Measurements from ENCODE around the gene UHRF2. TPM values are rescaled to one million over a fixed set of nuclear protein-coding genes. Genes with fewer than 3 reads are reported as not detected.
"Not testable (repeated sequence)": the region's sequence is repeated elsewhere in the genome, so short reads cannot be mapped to it uniquely, and the experiment has no call there.

Gene UHRF2
- total RNA-seq, 1 donor from 2014 or later = 16.4 TPM

DNA sequence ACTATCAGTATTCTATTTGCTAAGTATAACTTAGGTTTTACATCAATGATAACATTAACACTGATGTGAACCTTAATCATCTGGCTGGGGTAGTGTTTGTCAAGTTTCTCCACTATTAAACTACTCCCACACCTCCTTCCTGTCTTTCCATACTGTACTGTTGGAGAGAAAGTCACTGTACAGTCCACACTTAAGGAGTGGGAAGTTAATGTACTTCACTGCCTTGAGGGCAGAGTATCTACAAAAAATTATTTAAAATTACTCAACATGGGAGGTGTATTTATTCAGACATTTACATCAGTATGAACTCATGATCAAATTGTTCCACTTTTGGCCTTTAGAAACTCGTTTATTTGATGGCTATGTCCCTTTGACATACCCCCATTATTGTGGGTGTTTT lies 11.9 kb downstream of the UHRF2 start:
- intact Hi-C loops (cut with DNase I) = no loop called here

DNA sequence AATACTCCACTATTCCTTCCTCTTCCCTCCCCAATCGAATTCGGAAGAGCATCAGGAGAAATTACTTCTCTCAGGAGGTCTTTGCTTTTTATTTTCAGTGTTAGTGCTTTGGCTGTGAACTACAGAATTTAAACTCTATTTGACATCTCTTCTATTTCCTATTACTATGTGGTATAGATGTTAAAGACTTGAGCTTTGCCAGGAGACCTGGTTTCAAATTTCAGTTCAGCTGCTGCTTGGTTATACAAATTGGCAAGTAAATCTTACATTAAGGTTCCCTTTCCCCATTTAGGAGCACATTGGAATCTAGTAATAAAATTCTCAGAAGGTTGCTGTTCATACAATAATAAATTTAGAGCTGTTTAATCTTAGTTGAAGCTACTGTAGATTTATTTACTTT lies 13.1 kb downstream of the UHRF2 start:
- ATAC-seq (ENCODE audit: poor library complexity) (no peak), DNase-seq (no peak)
- intact Hi-C loops (cut with DNase I) = no loop called here

More for the DNA sequence above, 11.9 kb downstream of the UHRF2 start:
- no peak for ATAC-seq (ENCODE audit: poor library complexity)
- DNase-seq = no peak

DNA sequence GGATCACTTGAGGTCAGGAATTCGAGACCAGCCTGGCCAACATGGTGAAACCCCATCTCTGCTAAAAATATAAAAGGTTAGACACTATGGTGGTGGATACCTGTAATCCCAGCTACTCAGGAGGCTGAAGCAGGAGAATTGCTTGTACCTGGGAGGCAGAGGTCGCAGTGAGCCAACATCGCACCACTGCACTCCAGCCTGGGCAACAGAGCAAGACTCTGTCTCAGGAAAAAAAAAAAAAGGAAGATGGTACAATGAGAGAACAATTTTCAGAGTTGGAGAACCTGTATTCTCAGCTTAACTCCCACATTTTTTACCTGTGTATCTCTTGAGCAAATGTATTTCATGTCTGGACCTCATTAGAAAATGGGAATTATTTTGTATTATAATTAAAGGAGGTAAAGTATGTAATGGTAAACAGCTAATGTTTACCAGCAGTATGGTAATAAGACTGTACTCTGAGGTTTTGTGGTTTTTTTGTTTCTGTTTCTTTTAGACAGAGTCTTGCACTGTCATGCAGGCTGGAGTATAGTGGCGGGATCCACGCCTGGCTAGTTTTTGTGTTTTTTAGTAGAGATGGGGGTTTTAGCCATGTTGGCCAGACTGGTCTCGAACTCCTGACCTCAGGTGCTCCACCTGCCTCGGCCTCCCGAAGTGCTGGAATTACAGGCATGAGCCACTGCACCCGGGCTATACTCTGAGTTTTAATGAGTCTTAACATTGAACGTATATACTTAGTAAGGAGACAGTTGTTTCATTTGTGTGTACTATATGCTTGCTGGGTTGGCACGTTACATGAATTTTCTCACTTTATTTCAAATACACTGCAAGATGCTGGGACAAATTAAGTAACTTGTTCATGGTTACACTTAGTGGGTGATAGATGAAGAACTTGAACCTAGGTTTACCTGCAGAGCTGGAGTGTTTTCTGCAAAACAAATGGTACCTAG lies 16.2 kb downstream of the UHRF2 start:
- intact Hi-C loops (cut with DNase I) = no loop called here
- DNase-seq = no peak
- ATAC-seq (ENCODE audit: poor library complexity) = no peak

DNA sequence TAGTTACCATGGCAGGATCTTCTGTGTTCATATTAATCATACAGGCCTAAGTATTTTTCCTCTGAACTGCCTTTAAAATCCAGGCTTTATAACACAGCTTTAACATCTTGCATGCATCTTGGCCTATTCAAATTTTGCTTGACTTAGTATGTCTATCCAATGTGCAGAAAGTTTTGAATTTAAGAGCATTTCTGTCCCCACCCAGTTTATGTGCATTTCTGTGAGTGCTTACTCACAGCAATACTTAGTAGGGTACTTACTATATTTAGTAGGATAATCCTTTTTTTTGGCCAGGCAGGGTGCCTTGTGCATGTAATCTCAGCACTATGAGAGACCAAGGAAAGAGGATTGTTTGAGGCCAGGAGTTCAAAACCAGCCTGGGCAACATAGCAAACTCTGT lies 18.0 kb downstream of the UHRF2 start:
- intact Hi-C loops (cut with DNase I) = no loop called here
- ATAC-seq (ENCODE audit: poor library complexity) (no peak), DNase-seq (no peak)

DNA sequence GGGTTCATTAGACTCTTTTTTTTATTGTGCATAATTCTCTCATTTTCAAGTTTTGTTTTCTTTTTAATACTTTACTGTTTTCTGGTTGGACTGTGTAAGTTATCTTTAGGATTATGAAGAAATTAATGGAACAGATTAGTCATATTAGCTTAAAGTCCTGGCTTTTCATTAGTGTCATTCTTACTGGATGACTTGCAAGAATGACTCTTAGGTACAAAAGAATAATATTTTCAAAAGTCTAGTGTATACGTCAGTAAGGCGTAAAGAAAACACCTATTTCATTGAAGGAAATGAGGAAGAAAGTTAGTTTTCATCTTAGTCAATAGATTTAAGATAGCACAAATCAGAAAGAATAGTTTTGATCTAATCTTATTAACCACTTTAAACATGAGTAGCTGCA lies 20.4 kb downstream of the UHRF2 start:
- ATAC-seq (ENCODE audit: poor library complexity) (no peak), DNase-seq (no peak)
- intact Hi-C loops (cut with DNase I) = no loop called here

DNA sequence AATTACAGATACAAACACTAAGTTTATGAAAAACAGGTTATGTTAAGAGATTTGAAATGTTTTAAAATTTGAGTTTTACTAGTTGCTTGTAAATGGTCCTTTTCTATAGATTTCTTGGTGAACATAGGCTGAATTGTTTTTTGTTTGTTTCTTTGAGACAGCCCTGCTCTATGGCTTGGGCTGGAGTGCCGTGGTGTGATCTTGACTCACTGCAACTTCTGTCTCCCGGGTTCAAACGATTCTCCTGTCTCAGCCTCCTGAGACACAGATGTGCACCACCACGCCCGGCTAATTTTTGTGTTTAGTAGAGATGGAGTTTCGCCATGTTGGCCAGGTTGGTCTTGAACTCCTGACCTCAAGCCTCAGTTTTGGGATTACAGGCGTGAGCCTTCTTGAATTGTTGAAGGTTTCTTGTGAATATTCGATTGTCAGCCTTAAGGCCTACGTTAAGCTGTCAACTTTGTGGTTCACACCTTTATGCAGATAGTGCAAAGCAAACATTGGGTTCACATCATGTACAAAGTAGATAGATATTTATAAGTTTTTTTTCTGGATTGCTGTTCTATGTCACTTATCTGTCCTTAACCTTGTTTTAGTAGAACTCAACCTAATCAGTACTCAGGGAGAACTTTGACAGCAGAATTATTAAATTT lies 26.2 kb downstream of the UHRF2 start:
- no peak for DNase-seq
- intact Hi-C loops (cut with DNase I) = no loop called here
- no peak for ATAC-seq (ENCODE audit: poor library complexity)

DNA sequence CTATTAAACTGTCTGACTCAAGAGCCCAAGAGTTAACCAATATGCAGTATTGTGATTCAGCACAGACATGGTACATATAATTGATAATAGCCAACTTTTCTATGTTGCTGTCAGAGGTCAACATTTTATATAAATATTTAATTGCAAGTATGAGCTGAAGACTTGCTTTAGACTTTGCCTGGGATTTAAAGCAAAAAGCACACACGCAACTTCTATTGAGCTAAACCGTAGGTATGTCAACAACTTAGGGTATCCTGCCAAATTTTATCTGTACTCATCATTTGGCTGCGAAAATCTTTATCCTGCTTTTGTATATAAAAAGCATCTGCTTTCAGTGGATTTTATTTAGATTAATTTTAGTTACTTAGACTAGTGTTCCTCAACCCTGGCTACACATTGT lies 27.4 kb downstream of the UHRF2 start:
- ATAC-seq (ENCODE audit: poor library complexity) = no peak
- intact Hi-C loops (cut with DNase I) = no loop called here
- no peak for DNase-seq

DNA sequence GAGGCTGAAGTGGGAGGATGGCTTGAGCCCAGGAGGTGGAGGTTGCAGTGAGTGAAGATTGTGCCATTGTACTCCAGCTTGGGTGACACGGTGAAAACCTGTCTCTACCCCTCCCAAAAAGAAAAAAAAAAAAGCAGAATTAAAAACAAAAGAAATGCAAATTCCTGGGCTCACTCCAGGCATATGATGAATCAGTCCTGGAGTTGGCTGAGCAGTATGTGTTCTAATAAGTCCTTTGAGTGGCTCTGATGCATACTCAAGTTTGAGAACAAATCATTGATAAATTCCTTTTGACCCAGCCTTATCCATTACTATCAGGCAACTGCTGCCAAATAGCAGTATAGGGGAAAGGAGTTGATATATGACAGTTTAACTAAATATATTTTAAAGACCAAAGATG lies 28.3 kb downstream of the UHRF2 start:
- ATAC-seq (ENCODE audit: poor library complexity) (no peak), DNase-seq (no peak)
- intact Hi-C loops (cut with DNase I) = no loop called here

DNA sequence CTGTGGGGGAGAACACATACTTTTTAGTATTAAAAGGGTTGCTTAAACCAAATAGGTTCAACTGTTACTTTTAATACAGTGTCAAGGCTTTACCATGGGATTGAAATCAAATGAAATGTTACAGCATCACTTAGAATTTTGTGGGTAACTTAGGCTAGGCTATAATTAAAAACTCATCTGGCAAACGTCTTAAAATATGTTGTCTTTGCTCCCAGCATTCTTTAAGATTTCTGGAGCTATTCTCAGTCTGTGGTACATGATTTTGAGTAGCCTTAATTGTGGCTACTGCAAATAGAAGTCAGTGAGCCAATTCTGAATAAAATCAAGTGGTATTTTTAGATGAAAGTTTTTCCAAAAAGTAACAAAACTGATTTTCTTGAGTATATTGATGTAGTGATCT lies 30.7 kb downstream of the UHRF2 start:
- no peak for ATAC-seq (ENCODE audit: poor library complexity)
- intact Hi-C loops (cut with DNase I) = no loop called here
- no peak for DNase-seq

DNA sequence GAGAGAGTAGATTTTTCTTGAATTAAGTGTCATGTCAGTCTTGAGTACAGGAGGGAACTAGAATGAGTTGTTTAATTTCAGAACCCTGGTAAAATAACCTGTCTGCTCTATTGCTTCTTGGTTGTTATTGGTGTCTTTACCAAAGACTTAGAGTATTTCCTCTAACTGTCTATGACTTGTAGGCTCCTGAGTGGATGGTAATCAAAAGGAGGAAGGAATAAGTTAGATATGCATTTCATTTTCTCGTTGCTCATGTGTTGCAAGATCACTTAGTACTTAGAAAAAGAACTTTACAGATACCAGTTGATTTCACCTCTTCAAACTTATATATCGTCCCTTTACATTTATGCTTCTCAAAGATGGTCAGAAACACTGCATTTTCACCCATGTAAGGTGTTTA lies 31.1 kb downstream of the UHRF2 start:
- ATAC-seq (ENCODE audit: poor library complexity) (no peak), DNase-seq (no peak)
- intact Hi-C loops (cut with DNase I) = no loop called here

DNA sequence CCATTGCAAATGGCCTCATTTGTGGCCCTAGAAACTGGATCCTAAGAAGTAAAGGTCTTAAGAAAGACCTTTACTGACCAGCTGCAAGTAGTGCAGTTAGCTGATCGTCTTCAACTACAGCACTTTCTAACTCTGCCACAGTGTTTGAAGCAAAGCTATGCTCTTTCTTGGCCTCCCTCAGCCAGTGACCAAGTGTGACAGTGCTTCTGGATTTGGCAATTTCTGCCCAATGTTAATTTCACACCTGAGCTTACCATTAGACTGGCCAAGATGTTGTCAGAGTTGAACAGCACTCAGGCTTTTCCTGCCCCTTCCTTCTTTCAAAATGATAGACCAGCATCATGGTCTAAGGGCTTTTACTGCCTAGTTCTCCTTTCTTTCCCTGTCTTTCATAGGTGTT lies 36.1 kb downstream of the UHRF2 start:
- DNase-seq (no peak), ATAC-seq (ENCODE audit: poor library complexity) (no peak)
- intact Hi-C loops (cut with DNase I) = no loop called here

DNA sequence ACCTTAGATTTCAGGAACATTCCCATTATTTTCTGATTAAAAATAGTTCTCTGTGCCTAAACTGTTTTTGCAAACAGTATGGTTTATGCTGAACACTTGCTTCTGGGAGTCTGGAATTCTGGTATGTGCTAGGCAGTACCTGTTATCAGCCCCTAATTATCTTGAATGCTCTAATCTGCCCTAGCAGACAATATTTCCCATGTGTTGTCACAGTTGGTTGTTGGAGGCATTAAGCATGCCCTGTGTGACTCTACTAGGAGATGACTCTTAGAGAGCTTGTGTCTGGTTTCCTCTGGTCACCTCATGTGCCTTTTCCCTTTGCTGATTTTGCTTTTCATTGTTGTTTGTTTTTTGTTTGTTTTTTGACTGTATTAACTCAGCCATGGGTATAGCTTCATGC lies 36.6 kb downstream of the UHRF2 start:
- intact Hi-C loops (cut with DNase I) = no loop called here
- no peak for DNase-seq
- ATAC-seq (ENCODE audit: poor library complexity) = peak; percentile 63

DNA sequence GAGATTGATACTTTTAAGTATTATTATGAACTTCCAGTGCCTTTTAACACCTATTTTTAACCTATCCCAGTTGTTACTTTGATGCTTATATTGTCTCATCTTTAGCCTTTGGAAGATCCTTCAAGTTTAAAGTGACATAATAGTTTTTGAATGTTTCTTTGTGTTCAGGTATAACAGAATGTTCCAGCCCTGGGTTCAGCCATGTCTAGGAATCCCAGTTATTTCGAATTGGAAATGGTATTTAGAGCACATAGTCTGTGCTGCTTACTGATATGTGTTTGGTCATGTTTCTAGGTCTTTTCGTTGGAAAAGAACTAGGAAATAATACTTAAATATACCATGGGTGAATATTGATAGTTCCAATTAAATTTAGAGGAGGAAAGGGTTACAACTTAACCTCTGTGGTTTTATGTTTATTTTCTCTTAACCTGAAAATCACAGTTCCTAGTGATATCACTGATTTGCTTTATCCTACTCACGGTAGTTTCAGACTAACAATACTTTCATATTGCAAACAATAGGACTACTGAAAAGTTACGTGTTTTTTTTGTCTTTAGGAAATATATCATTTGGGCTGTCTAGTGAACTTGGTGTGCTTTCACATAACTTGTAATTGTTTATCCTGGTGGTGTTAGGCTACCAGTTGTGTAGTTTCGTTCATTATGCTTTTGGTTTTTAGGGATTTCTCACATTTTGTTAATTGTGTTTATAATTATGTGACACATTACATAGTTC lies 37.8 kb downstream of the UHRF2 start:
- DNase-seq (no peak), ATAC-seq (ENCODE audit: poor library complexity) (no peak)
- intact Hi-C loops (cut with DNase I) = no loop called here

DNA sequence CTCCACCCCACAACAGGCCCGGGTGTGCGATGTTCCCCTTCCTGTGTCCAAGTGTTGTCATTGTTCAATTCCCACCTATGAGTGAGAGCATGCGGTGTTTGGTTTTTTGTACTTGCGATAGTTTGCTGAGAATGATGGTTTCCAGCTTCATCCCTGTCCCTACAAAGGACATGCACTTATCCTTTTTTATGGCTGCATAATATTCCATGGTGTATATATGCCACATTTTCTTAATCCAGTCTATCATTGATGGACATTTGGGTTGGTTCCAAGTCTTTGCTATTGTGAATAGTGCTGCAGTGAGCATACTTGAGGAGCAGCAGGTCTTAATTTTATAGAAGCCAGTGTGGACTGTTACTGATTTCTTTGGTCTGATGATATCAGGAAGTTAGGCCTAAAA lies 42.3 kb downstream of the UHRF2 start:
- DNase-seq; intact Hi-C loops (cut with DNase I); ATAC-seq (ENCODE audit: poor library complexity): not testable (repeated sequence)

DNA sequence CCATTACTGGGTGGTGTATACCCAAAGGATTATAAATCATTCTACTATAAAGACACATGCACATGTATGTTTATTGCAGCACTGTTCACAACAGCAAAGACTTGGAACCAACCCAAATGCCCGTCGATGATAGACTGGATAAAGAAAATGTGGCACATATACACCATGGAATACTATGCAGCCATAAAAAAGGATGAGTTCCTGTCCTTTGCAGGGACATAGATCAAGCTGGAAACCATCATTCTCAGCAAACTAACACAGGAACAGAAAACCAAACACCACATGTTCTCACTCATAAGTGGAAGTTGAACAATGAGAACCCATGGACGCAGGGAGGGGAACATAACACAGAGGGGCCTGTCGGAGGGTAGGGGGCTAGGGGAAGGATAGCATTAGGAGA lies 45.7 kb downstream of the UHRF2 start:
- intact Hi-C loops (cut with DNase I); DNase-seq; ATAC-seq (ENCODE audit: poor library complexity): not testable (repeated sequence)

DNA sequence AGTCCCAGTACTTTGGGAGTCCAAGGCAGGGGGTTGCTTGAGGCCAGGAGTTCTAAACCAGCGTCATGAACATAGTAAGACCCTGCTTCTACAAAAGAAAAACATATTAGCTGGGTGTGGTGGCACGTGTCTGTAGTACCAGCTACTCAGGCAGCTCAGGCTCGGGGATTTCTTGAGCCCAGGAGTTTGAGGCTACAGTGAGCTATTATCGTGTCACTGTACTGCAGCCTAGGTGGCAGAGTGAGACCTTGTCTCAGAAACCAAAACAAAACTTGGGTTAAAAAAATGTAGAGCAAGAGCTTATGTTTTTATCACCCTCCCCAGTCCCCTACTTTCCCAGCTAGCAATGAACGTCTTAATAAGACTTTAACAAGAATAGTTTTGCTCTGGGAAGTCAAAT lies 46.7 kb downstream of the UHRF2 start:
- DNase-seq (no peak), ATAC-seq (ENCODE audit: poor library complexity) (no peak)
- intact Hi-C loops (cut with DNase I) = no loop called here

DNA sequence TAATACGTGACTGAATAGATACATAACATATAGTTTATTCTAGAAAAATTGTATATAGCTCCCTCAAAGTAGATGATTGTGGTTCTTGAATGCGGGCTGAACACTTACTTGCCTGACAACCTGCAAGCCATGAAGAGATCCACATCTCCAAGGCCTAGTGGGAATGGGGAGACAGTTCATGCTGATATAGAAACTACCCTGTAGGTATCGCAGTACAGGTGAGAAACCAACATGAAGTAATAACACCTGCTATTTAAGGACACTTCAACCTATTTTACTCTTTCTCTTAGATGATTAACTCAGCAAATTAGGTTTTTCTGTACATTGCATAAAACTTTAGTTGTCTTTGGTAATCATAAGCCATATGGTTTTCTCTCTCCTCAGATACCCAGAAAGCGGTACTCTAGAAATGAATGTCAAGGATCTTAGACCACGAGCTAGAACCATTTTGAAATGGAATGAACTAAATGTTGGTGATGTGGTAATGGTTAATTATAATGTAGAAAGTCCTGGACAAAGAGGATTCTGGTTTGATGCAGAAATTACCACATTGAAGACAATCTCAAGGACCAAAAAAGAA lies 47.3 kb downstream of the UHRF2 start:
- DNase-seq = no peak
- intact Hi-C loops (cut with DNase I) = no loop called here
- ATAC-seq (ENCODE audit: poor library complexity) = no peak

DNA sequence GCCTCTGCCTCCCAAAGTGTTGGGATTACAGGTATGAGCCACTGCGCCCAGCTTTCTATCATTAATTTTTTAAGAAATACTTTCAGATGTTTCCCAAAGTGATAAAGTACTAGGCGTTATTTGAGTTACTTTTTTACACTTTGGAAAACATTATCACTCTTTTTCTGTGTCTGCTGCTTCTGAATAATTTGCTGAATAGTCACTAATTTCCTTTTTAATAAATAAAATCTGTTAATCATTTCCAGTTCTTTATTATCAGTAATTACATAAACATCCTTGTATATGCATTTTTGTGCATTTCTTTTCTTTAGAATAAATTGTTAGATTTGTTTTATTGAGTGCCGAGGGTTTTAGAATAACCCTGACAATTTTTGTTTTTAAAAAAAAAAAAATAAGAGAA lies 48.6 kb downstream of the UHRF2 start:
- intact Hi-C loops (cut with DNase I) = no loop called here
- ATAC-seq (ENCODE audit: poor library complexity) (no peak), DNase-seq (no peak)

DNA sequence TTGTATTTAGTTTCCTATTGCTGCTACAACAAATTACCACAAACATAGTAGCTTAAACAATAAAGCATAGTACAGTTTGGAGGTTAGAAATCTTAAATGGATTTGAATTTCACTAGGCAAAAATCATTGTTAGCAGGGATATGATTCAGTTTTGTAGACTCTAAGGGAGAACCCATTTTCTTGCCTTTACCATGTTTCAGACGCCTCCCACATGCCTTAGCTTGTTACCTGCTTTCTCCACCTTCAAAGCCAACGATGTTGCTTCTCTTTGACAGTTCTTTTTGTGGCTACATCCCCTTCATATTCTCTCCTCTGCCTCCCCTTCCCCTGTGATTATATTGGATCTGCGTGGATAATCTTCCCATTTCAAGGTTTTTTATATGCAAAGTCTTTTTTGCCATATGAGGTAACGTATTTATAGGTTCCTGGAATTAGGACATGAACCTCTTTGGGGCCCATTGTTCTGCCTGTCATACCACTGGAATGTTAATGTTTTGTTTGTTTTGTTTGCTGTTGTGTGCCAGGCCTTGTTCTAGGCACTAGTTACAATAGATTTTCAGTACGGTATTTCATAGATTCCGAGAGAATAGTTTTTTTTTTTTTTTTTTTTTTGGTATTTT lies 54.1 kb downstream of the UHRF2 start:
- DNase-seq (no peak), ATAC-seq (ENCODE audit: poor library complexity) (no peak)
- intact Hi-C loops (cut with DNase I) = no loop called here
